NCI-H2171 (cell line): ENCODE results near the gene CNTN1.

ENCODE experiments used
- DNase-seq: peaks from one replicate; lab custom pipeline; 2025; lab: John Stamatoyannopoulos, UW

The CNTN1 gene

GRCh38 chr12:40691913-40692764 is at the start of gene CNTN1:
CNTN1 (plus strand) TSS chr12:40692439.
- peak; percentile 96 for DNase-seq

- DNase-seq, result no peak
Measured at GRCh38 chr12:40643506-40643905, 48.7 kb upstream of the CNTN1 start.

GRCh38 chr12:40643976-40644375 is 48.3 kb upstream of the CNTN1 start:
- DNase-seq, result no peak

GRCh38 chr12:40644708-40645107 is 47.5 kb upstream of the CNTN1 start:
- DNase-seq, result no peak

GRCh38 chr12:40645361-40645760 is 46.9 kb upstream of the CNTN1 start:
- DNase-seq, result no peak

- DNase-seq, result no peak
Measured at GRCh38 chr12:40646456-40646855, 45.8 kb upstream of the CNTN1 start.

- no peak for DNase-seq
Measured at GRCh38 chr12:40646911-40647310, 45.3 kb upstream of the CNTN1 start.

- DNase-seq, result no peak
Measured at GRCh38 chr12:40647651-40648050, 44.6 kb upstream of the CNTN1 start.

- no peak for DNase-seq
Measured at GRCh38 chr12:40648519-40648918, 43.7 kb upstream of the CNTN1 start.

- no peak for DNase-seq
Measured at GRCh38 chr12:40650038-40650704, 42.1 kb upstream of the CNTN1 start.

- no peak for DNase-seq
Measured at GRCh38 chr12:40655451-40655850, 36.8 kb upstream of the CNTN1 start.

- no peak for DNase-seq
Measured at GRCh38 chr12:40662366-40662765, 29.9 kb upstream of the CNTN1 start.

- no peak for DNase-seq
Measured at GRCh38 chr12:40663781-40664180, 28.5 kb upstream of the CNTN1 start.

- DNase-seq, result no peak
Measured at GRCh38 chr12:40668099-40668529, 24.1 kb upstream of the CNTN1 start.

GRCh38 chr12:40672741-40673271 is 19.4 kb upstream of the CNTN1 start:
- no peak for DNase-seq

GRCh38 chr12:40681148-40681547 is 11.1 kb upstream of the CNTN1 start:
- DNase-seq, result no peak

GRCh38 chr12:40684986-40685385 is 7.3 kb upstream of the CNTN1 start:
- no peak for DNase-seq

GRCh38 chr12:40688085-40688725 is 4.0 kb upstream of the CNTN1 start:
- no peak for DNase-seq

- no peak for DNase-seq
Measured at GRCh38 chr12:40689576-40689975, 2.7 kb upstream of the CNTN1 start.

- peak; percentile 58 for DNase-seq
Measured at GRCh38 chr12:40692765-40693206, 547 bp downstream of the CNTN1 start.

- peak; percentile 92 for DNase-seq
Measured at GRCh38 chr12:40693207-40693821, 1.1 kb downstream of the CNTN1 start.
